ENCODE results near the gene MYOM1. TPM values are rescaled to one million over a fixed set of nuclear protein-coding genes. Genes with fewer than 3 reads are reported as not detected.

MYOM1 gene
- total RNA-seq, 4 donors from 2014 or later: 2.3 to 3.1 (median 3.1) TPM

GRCh38 chr18:3157606-3158005 is 62.2 kb downstream of the MYOM1 start:
- Histone ChIP-seq H3K27ac (no peak overlapping the region), H3K9me3 (no peaks in the 10 kb centered on the region), H3K4me1 (peaks cover 6 to 16% of the 10 kb centered on the region in 2 donors), H3K4me3 (replicated peaks in 1 of 3) (no peak overlapping the region), H3K36me3 (no peaks in the 10 kb centered on the region), H3K27me3 (no peaks in the 10 kb centered on the region)
- 92% methylated on average over 2 of the region's 2 CpGs for WGBS, 2 donors
- no peak for DNase-seq
- intact Hi-C loops (cut with DNase I): no loop called here
- no peak for TF ChIP-seq POLR2A (IDR thresholded peaks at IDR 0.05)
- TF ChIP-seq, protein P1, sequence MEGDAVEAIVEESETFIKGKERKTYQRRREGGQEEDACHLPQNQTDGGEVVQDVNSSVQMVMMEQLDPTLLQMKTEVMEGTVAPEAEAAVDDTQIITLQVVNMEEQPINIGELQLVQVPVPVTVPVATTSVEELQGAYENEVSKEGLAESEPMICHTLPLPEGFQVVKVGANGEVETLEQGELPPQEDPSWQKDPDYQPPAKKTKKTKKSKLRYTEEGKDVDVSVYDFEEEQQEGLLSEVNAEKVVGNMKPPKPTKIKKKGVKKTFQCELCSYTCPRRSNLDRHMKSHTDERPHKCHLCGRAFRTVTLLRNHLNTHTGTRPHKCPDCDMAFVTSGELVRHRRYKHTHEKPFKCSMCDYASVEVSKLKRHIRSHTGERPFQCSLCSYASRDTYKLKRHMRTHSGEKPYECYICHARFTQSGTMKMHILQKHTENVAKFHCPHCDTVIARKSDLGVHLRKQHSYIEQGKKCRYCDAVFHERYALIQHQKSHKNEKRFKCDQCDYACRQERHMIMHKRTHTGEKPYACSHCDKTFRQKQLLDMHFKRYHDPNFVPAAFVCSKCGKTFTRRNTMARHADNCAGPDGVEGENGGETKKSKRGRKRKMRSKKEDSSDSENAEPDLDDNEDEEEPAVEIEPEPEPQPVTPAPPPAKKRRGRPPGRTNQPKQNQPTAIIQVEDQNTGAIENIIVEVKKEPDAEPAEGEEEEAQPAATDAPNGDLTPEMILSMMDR (IDR thresholded peaks at IDR 0.05): no peak

DNA sequence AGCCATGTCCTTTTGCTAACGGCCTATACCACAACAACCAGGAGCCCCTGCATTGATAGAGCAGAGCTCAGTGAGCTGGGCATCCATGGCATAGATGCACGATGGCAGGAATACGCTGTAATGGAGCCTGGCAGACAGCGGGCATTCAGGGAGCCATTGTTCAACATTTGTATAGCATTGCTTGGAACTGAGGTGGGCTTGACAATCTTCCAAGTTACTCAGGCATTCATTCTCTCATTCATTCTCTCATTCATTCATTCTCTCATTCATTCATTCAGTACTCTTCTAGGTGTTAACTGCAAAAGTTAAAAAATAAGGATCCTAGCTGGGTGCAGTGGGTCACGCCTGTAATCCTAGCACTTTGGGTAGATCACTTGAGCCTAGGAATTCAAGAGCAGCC is 62.7 kb downstream of the MYOM1 start:
- intact Hi-C loops (cut with DNase I): no loop called here
- Histone ChIP-seq H3K27me3 (no peaks in the 10 kb centered on the region), H3K4me3 (replicated peaks in 1 of 3) (no peak overlapping the region), H3K4me1 (peaks cover 6 to 16% of the 10 kb centered on the region in 2 donors), H3K9me3 (no peaks in the 10 kb centered on the region), H3K36me3 (no peaks in the 10 kb centered on the region), H3K27ac (no peak overlapping the region)
- 87 to 95% methylated on average over 4 to 5 of the region's 5 CpGs for WGBS, 2 donors
- DNase-seq: no peak
- TF ChIP-seq, protein P1 (IDR thresholded peaks at IDR 0.05): no peak
- no peak for TF ChIP-seq POLR2A (IDR thresholded peaks at IDR 0.05)

- Histone ChIP-seq H3K4me3 (replicated peaks in 1 of 3) (no peak overlapping the region), H3K4me1 (peaks cover 6 to 16% of the 10 kb centered on the region in 2 donors), H3K9me3 (no peaks in the 10 kb centered on the region), H3K36me3 (no peaks in the 10 kb centered on the region), H3K27me3 (no peaks in the 10 kb centered on the region), H3K27ac (peak overlapping the region in 2 of 3 donors; percentile 33 to 59)
- no peak for DNase-seq
- intact Hi-C loops (cut with DNase I): no loop called here
- 48 to 67% methylated on average over 1 of the region's 1 CpG for WGBS, 2 donors
- TF ChIP-seq POLR2A (IDR thresholded peaks at IDR 0.05): no peak
- TF ChIP-seq, protein P1 (IDR thresholded peaks at IDR 0.05): no peak
Observed at GRCh38 chr18:3156325-3156640, 63.5 kb downstream of the MYOM1 start.

DNA sequence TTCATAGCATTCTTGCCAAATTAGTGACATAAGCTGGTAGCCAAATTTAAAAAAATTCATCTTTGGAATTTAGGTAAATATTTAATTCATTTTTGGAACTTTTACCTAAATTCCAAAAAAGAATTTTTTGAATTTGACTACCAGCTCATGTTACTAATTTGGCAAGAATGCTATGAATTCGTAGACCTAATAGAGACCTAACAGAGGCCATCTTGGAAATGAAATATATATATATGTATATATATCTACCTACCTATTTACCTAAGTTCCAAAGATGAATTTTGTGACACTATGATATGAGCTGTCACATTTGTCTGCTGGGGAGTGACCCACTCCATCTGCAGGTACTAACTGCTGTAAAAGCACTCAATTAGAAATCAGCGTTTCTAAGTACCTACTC is 65.6 kb downstream of the MYOM1 start:
- Histone ChIP-seq H3K4me3 (replicated peaks in 1 of 3) (no peak overlapping the region), H3K36me3 (no peaks in the 10 kb centered on the region), H3K9me3 (no peaks in the 10 kb centered on the region), H3K27ac (no peak overlapping the region), H3K27me3 (no peaks in the 10 kb centered on the region), H3K4me1 (peaks cover 6 to 16% of the 10 kb centered on the region in 2 donors)
- DNase-seq: no peak
- TF ChIP-seq, protein P1 (IDR thresholded peaks at IDR 0.05): no peak
- TF ChIP-seq POLR2A (IDR thresholded peaks at IDR 0.05): no peak
- WGBS, 2 donors: 86 to 87% methylated on average over 2 of the region's 2 CpGs
- intact Hi-C loops (cut with DNase I): loop anchor here (5.0 kb wide), 2 partner anchors 88 to 222 kb away; no protein-coding TSS in a partner anchor

GRCh38 chr18:3153107-3153704 is 66.6 kb downstream of the MYOM1 start:
- no peak for TF ChIP-seq POLR2A (IDR thresholded peaks at IDR 0.05)
- TF ChIP-seq, protein P1 (IDR thresholded peaks at IDR 0.05): no peak
- DNase-seq: no peak
- Histone ChIP-seq H3K4me1 (peaks cover 6 to 16% of the 10 kb centered on the region in 2 donors), H3K27ac (no peak overlapping the region), H3K9me3 (no peaks in the 10 kb centered on the region), H3K4me3 (replicated peaks in 1 of 3) (no peak overlapping the region), H3K27me3 (no peaks in the 10 kb centered on the region), H3K36me3 (no peaks in the 10 kb centered on the region)
- 89% methylated on average over 8 of the region's 8 CpGs for WGBS, 2 donors
- intact Hi-C loops (cut with DNase I): loop anchor here (5.0 kb wide), 2 partner anchors 89 to 221 kb away; no protein-coding TSS in a partner anchor

All from thyroid gland (tissue), 4 donors.